Gastroesophageal sphincter (tissue), 3 donors: Measurements from ENCODE around the gene MANEAL.

Experiments
- EP300 ChIP-seq: sonication (generic); formaldehyde crosslinking; IDR thresholded peaks from one replicate; pipeline ENCODE4 v1.6.1; 2017; ENCODE audit warnings: antibody characterized with exemption, mild to moderate bottlenecking
- POLR2AphosphoS5 ChIP-seq: sonication (generic); formaldehyde crosslinking; IDR thresholded peaks from one replicate; pipeline ENCODE4 v1.6.1; 2017; ENCODE audit warnings: antibody characterized with exemption
- TF ChIP-seq, protein P1 (sequence below), 4 experiments: fragments of 200-600 bp in 2 of 4; fragments of 450-650 bp in 2 of 4; sonication (generic) in 1 of 4; IDR thresholded peaks; one replicate each; pipeline ENCODE4 v1.5.1; 2017 to 2019; ENCODE audit warnings: antibody characterized with exemption in 4 of 4, mild to moderate bottlenecking in 2 of 4, moderate library complexity in 2 of 4

GRCh38 chr1:37808369-37809319 is 15.0 kb downstream of the MANEAL start:
- TF ChIP-seq, protein P1, sequence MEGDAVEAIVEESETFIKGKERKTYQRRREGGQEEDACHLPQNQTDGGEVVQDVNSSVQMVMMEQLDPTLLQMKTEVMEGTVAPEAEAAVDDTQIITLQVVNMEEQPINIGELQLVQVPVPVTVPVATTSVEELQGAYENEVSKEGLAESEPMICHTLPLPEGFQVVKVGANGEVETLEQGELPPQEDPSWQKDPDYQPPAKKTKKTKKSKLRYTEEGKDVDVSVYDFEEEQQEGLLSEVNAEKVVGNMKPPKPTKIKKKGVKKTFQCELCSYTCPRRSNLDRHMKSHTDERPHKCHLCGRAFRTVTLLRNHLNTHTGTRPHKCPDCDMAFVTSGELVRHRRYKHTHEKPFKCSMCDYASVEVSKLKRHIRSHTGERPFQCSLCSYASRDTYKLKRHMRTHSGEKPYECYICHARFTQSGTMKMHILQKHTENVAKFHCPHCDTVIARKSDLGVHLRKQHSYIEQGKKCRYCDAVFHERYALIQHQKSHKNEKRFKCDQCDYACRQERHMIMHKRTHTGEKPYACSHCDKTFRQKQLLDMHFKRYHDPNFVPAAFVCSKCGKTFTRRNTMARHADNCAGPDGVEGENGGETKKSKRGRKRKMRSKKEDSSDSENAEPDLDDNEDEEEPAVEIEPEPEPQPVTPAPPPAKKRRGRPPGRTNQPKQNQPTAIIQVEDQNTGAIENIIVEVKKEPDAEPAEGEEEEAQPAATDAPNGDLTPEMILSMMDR (IDR thresholded peaks at IDR 0.05): peak in 1 of 4 experiments; percentile 15
- TF ChIP-seq EP300: no peak
- TF ChIP-seq POLR2AphosphoS5: peak; percentile 22
